ENCODE data around the gene BPIFB3.

DNA sequence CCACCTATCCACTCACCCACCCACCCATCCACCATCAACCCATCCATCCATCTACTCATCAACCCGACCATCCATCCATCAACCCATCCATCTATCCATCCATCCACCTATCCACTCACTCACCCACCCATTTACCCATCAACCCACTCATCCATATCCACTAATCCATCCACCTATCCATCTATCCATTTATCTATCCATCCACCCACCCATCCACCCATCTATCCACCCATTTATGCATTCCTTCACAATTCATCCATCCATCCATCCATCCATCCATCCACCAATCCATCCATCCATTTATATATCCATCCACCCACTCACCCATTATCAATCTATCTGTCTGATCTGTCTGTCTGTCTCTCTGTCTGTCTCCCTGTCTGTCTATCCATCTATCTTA is 39.9 kb downstream of the BPIFB3 start:
- TF ChIP-seq, protein P1, sequence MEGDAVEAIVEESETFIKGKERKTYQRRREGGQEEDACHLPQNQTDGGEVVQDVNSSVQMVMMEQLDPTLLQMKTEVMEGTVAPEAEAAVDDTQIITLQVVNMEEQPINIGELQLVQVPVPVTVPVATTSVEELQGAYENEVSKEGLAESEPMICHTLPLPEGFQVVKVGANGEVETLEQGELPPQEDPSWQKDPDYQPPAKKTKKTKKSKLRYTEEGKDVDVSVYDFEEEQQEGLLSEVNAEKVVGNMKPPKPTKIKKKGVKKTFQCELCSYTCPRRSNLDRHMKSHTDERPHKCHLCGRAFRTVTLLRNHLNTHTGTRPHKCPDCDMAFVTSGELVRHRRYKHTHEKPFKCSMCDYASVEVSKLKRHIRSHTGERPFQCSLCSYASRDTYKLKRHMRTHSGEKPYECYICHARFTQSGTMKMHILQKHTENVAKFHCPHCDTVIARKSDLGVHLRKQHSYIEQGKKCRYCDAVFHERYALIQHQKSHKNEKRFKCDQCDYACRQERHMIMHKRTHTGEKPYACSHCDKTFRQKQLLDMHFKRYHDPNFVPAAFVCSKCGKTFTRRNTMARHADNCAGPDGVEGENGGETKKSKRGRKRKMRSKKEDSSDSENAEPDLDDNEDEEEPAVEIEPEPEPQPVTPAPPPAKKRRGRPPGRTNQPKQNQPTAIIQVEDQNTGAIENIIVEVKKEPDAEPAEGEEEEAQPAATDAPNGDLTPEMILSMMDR (conservative IDR thresholded peaks at IDR 0.05; ENCODE audit: low read depth, low read length), result no peak
- TF ChIP-seq POLR2A (IDR thresholded peaks at IDR 0.05; ENCODE audit: low read depth, low read length), result no peak
- TF ChIP-seq RFX5 (IDR thresholded peaks at IDR 0.05; ENCODE audit: low read depth, low read length), result no peak
- TF ChIP-seq RAD21 (IDR thresholded peaks at IDR 0.05; ENCODE audit: low read length), result no peak
- TF ChIP-seq MAFK (IDR thresholded peaks at IDR 0.05; ENCODE audit: low read depth, low read length), result no peak
- TF ChIP-seq, protein P2, sequence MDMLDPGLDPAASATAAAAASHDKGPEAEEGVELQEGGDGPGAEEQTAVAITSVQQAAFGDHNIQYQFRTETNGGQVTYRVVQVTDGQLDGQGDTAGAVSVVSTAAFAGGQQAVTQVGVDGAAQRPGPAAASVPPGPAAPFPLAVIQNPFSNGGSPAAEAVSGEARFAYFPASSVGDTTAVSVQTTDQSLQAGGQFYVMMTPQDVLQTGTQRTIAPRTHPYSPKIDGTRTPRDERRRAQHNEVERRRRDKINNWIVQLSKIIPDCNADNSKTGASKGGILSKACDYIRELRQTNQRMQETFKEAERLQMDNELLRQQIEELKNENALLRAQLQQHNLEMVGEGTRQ (IDR thresholded peaks at IDR 0.05; ENCODE audit: low read depth, low read length), result no peak
- no peak for TF ChIP-seq SMC3 (IDR thresholded peaks at IDR 0.05; ENCODE audit: low read depth, low read length)
- TF ChIP-seq, protein P3, sequence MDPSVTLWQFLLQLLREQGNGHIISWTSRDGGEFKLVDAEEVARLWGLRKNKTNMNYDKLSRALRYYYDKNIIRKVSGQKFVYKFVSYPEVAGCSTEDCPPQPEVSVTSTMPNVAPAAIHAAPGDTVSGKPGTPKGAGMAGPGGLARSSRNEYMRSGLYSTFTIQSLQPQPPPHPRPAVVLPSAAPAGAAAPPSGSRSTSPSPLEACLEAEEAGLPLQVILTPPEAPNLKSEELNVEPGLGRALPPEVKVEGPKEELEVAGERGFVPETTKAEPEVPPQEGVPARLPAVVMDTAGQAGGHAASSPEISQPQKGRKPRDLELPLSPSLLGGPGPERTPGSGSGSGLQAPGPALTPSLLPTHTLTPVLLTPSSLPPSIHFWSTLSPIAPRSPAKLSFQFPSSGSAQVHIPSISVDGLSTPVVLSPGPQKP (IDR thresholded peaks at IDR 0.05; ENCODE audit: borderline replicate concordance, low read depth, low read length), result no peak
- TF ChIP-seq MXI1 (IDR thresholded peaks at IDR 0.05; ENCODE audit: borderline replicate concordance, low read depth, low read length), result no peak

Measured in IMR-90 (cell line).